ENCODE data around the gene GPM6B.

The GPM6B gene

GRCh38 chrX:13821738-13822137 is 4.8 kb upstream of the GPM6B start:
- no peak for TF ChIP-seq CTCF (IDR thresholded peaks at IDR 0.05; ENCODE audit: low read depth, low read length)
- no peak for TF ChIP-seq MYC (IDR thresholded peaks at IDR 0.05; ENCODE audit: low read depth, low read length)
- no peak for TF ChIP-seq POLR2A (IDR thresholded peaks at IDR 0.05; ENCODE audit: extremely low read depth, insufficient read length)
- TF ChIP-seq MAX (IDR thresholded peaks at IDR 0.05; ENCODE audit: low read depth, low read length): no peak
- no peak for DNase-seq (ENCODE audit: low read depth)
- H3K4me3 ChIP-seq (ENCODE audit: low read depth, low read length): no peak overlapping the region

- H3K4me3 ChIP-seq (ENCODE audit: low read depth, low read length): no peak overlapping the region
- DNase-seq (ENCODE audit: low read depth): no peak
- no peak for TF ChIP-seq MYC (IDR thresholded peaks at IDR 0.05; ENCODE audit: low read depth, low read length)
- no peak for TF ChIP-seq MAX (IDR thresholded peaks at IDR 0.05; ENCODE audit: low read depth, low read length)
- no peak for TF ChIP-seq CTCF (IDR thresholded peaks at IDR 0.05; ENCODE audit: low read depth, low read length)
- no peak for TF ChIP-seq POLR2A (IDR thresholded peaks at IDR 0.05; ENCODE audit: extremely low read depth, insufficient read length)
Measured at GRCh38 chrX:13816176-13816575, 717 bp downstream of the GPM6B start.

GRCh38 chrX:13815664-13816063 is 1.2 kb downstream of the GPM6B start:
- no peak overlapping the region for H3K4me3 ChIP-seq (ENCODE audit: low read depth, low read length)
- TF ChIP-seq POLR2A (IDR thresholded peaks at IDR 0.05; ENCODE audit: extremely low read depth, insufficient read length): no peak
- no peak for TF ChIP-seq MAX (IDR thresholded peaks at IDR 0.05; ENCODE audit: low read depth, low read length)
- no peak for TF ChIP-seq MYC (IDR thresholded peaks at IDR 0.05; ENCODE audit: low read depth, low read length)
- DNase-seq (ENCODE audit: low read depth): no peak

- H3K4me3 ChIP-seq (ENCODE audit: low read depth, low read length): no peak overlapping the region
- TF ChIP-seq CTCF (IDR thresholded peaks at IDR 0.05; ENCODE audit: low read depth, low read length): no peak
- TF ChIP-seq MAX (IDR thresholded peaks at IDR 0.05; ENCODE audit: low read depth, low read length): no peak
- no peak for TF ChIP-seq POLR2A (IDR thresholded peaks at IDR 0.05; ENCODE audit: extremely low read depth, insufficient read length)
- no peak for TF ChIP-seq MYC (IDR thresholded peaks at IDR 0.05; ENCODE audit: low read depth, low read length)
- no peak for DNase-seq (ENCODE audit: low read depth)
Measured at GRCh38 chrX:13808865-13809264, 8.0 kb downstream of the GPM6B start.

- H3K4me3 ChIP-seq (ENCODE audit: low read depth, low read length): no peak overlapping the region
- no peak for TF ChIP-seq CTCF (IDR thresholded peaks at IDR 0.05; ENCODE audit: low read depth, low read length)
- TF ChIP-seq MYC (IDR thresholded peaks at IDR 0.05; ENCODE audit: low read depth, low read length): no peak
- no peak for TF ChIP-seq POLR2A (IDR thresholded peaks at IDR 0.05; ENCODE audit: extremely low read depth, insufficient read length)
- no peak for DNase-seq (ENCODE audit: low read depth)
Measured at GRCh38 chrX:13808293-13808692, 8.6 kb downstream of the GPM6B start.

GRCh38 chrX:13805241-13805640 is 11.7 kb downstream of the GPM6B start:
- H3K4me3 ChIP-seq (ENCODE audit: low read depth, low read length): no peak overlapping the region
- no peak for TF ChIP-seq CTCF (IDR thresholded peaks at IDR 0.05; ENCODE audit: low read depth, low read length)
- TF ChIP-seq MYC (IDR thresholded peaks at IDR 0.05; ENCODE audit: low read depth, low read length): no peak
- TF ChIP-seq MAX (IDR thresholded peaks at IDR 0.05; ENCODE audit: low read depth, low read length): no peak
- no peak for TF ChIP-seq POLR2A (IDR thresholded peaks at IDR 0.05; ENCODE audit: extremely low read depth, insufficient read length)
- DNase-seq (ENCODE audit: low read depth): no peak

All from NB4 (cell line).